Astrocyte (in vitro differentiated cells and primary cell): ENCODE results near the gene TIGD1. TPM values are rescaled to one million over a fixed set of nuclear protein-coding genes. Genes with fewer than 3 reads are reported as not detected.

ENCODE experiments used
- DNase-seq: peaks from one replicate; pipeline ENCODE4 v3.0.0-alpha.2; 2010; ENCODE audit warnings: low read depth
- FAIRE-seq: peaks from 2 replicates; lab custom pipeline; 2011; peaks lifted over from hg19 to GRCh38; lab: Jason Lieb, UNC
- H2AFZ ChIP-seq: 2 replicates; pipeline ENCODE4 v1.6.0; 2012; ENCODE audit warnings: low read depth, low read length, inconsistent platforms
- H3K27ac ChIP-seq: 2 replicates; pipeline ENCODE4 v1.5.1; 2011; ENCODE audit warnings: low read depth, low read length, inconsistent platforms
- H3K27me3 ChIP-seq: 2 replicates; pipeline ENCODE4 v1.6.0; 2011; ENCODE audit warnings: low read length, inconsistent platforms; ENCODE audit not compliant: insufficient read depth
- H3K36me3 ChIP-seq: 2 replicates; pipeline ENCODE4 v1.5.1; 2011; ENCODE audit warnings: low read length, inconsistent platforms; ENCODE audit not compliant: insufficient read depth
- H3K4me1 ChIP-seq: 2 replicates; pipeline ENCODE4 v1.5.1; 2011; ENCODE audit warnings: low read length, inconsistent platforms; ENCODE audit not compliant: insufficient read depth
- H3K4me2 ChIP-seq: 2 replicates; pipeline ENCODE4 v1.6.0; 2012; ENCODE audit warnings: low read length, inconsistent platforms
- H3K4me3 ChIP-seq: 2 replicates; pipeline ENCODE4 v1.5.1; 2011; ENCODE audit warnings: low read depth, mild to moderate bottlenecking, low read length, inconsistent platforms; ENCODE audit not compliant: insufficient read depth
- H3K79me2 ChIP-seq: 2 replicates; pipeline ENCODE4 v1.6.0; 2012; ENCODE audit warnings: mild to moderate bottlenecking, low read length, inconsistent platforms; ENCODE audit not compliant: insufficient read depth
- H3K9ac ChIP-seq: 2 replicates; pipeline ENCODE4 v1.6.0; 2012; ENCODE audit warnings: mild to moderate bottlenecking, low read length, inconsistent platforms
- H3K9me3 ChIP-seq: 2 replicates; pipeline ENCODE4 v1.5.1; 2012; ENCODE audit warnings: low read depth, mild to moderate bottlenecking, low read length, inconsistent platforms; ENCODE audit not compliant: insufficient read depth
- H4K20me1 ChIP-seq: 2 replicates; pipeline ENCODE4 v1.6.0; 2012; ENCODE audit warnings: low read length, inconsistent platforms; ENCODE audit not compliant: insufficient read depth
- H3K27ac Mint-ChIP-seq: one replicate; pipeline ENCODE4 v1.8.0; 2021; ENCODE audit warnings: mild to moderate bottlenecking, mixed read lengths; ENCODE audit not compliant: unreplicated experiment
- H3K27me3 Mint-ChIP-seq: one replicate; pipeline ENCODE4 v1.8.0; 2021; ENCODE audit warnings: low read depth, mixed read lengths; ENCODE audit not compliant: unreplicated experiment
- H3K36me3 Mint-ChIP-seq: one replicate; pipeline ENCODE4 v1.8.0; 2021; ENCODE audit warnings: low read depth, mixed read lengths; ENCODE audit not compliant: unreplicated experiment
- H3K4me1 Mint-ChIP-seq: one replicate; pipeline ENCODE4 v1.8.0; 2021; ENCODE audit warnings: low read depth, mixed read lengths; ENCODE audit not compliant: unreplicated experiment
- H3K4me3 Mint-ChIP-seq: one replicate; pipeline ENCODE4 v1.8.0; 2021; ENCODE audit warnings: mild to moderate bottlenecking, moderate library complexity, mixed read lengths; ENCODE audit not compliant: unreplicated experiment
- H3K9me3 Mint-ChIP-seq: one replicate; pipeline ENCODE4 v1.8.0; 2021; ENCODE audit warnings: mild to moderate bottlenecking, mixed read lengths; ENCODE audit not compliant: unreplicated experiment
- CTCF ChIP-seq: IDR thresholded peaks from 2 replicates; pipeline ENCODE4 v1.5.1; 2011; ENCODE audit warnings: low read depth, mild to moderate bottlenecking, inconsistent platforms, low read length, moderate library complexity; ENCODE audit not compliant: insufficient read depth
- EZH2 ChIP-seq: IDR thresholded peaks from 2 replicates; pipeline ENCODE4 v1.6.1; 2012; ENCODE audit warnings: mild to moderate bottlenecking, low read length, inconsistent platforms; ENCODE audit not compliant: insufficient read depth
- total RNA-seq: library from RNA; stranded (reverse); gene quantifications from 2 replicates; pipeline ENCODE4 v1.2.1, GENCODE V29; 2021

TIGD1 gene
- total RNA-seq, 1 donor from 2014 or later = 6.5 TPM

- no peak overlapping the region for H3K9ac ChIP-seq
- H3K27ac ChIP-seq = no peak overlapping the region
- FAIRE-seq = no peak
- H4K20me1 ChIP-seq = no peaks in the 10 kb centered on the region
- H3K27me3 Mint-ChIP-seq = no peaks in the 10 kb centered on the region
- peaks cover 3% of the 10 kb centered on the region for H3K4me1 ChIP-seq
- DNase-seq = no peak
- H2AFZ ChIP-seq = no peak overlapping the region
- H3K27me3 ChIP-seq = no peaks in the 10 kb centered on the region
- no peak overlapping the region for H3K4me3 Mint-ChIP-seq
- H3K27ac Mint-ChIP-seq = no peak overlapping the region
- H3K4me1 Mint-ChIP-seq = no peaks in the 10 kb centered on the region
- H3K36me3 ChIP-seq = peaks cover 2% of the 10 kb centered on the region
- no peak overlapping the region for H3K4me2 ChIP-seq
- H3K79me2 ChIP-seq = no peaks in the 10 kb centered on the region
- H3K36me3 Mint-ChIP-seq = peaks cover 13% of the 10 kb centered on the region
- no peak overlapping the region for H3K4me3 ChIP-seq
- H3K9me3 Mint-ChIP-seq = no peaks in the 10 kb centered on the region
- no peaks in the 10 kb centered on the region for H3K9me3 ChIP-seq
- TF ChIP-seq EZH2 (no peak), CTCF (no peak)
Observed at GRCh38 chr2:232586943-232587505, 36.7 kb upstream of the TIGD1 start.

- Histone ChIP-seq H3K4me2 (no peak overlapping the region), H3K9ac (no peak overlapping the region), H4K20me1 (no peaks in the 10 kb centered on the region), H3K36me3 (peaks cover 6% of the 10 kb centered on the region), H3K27me3 (no peaks in the 10 kb centered on the region), H3K4me1 (peaks cover 3% of the 10 kb centered on the region), H2AFZ (no peak overlapping the region), H3K9me3 (no peaks in the 10 kb centered on the region), H3K79me2 (no peaks in the 10 kb centered on the region), H3K4me3 (no peak overlapping the region), H3K27ac (no peak overlapping the region)
- Mint-ChIP-seq H3K27ac (no peak overlapping the region), H3K4me3 (no peak overlapping the region), H3K9me3 (no peaks in the 10 kb centered on the region), H3K36me3 (peaks cover 26% of the 10 kb centered on the region), H3K4me1 (no peaks in the 10 kb centered on the region), H3K27me3 (no peaks in the 10 kb centered on the region)
- FAIRE-seq = no peak
- TF ChIP-seq CTCF = no peak
- no peak for TF ChIP-seq EZH2
- DNase-seq = no peak
Observed at GRCh38 chr2:232584238-232584637, 33.9 kb upstream of the TIGD1 start.

- Histone ChIP-seq H3K9ac (no peak overlapping the region), H3K27me3 (no peaks in the 10 kb centered on the region), H2AFZ (no peak overlapping the region), H3K4me3 (no peak overlapping the region), H3K4me2 (no peak overlapping the region), H4K20me1 (no peaks in the 10 kb centered on the region), H3K36me3 (peaks cover 6% of the 10 kb centered on the region), H3K9me3 (no peaks in the 10 kb centered on the region), H3K79me2 (no peaks in the 10 kb centered on the region), H3K27ac (no peak overlapping the region), H3K4me1 (peaks cover 7% of the 10 kb centered on the region)
- no peak overlapping the region for H3K27ac Mint-ChIP-seq
- H3K9me3 Mint-ChIP-seq = no peaks in the 10 kb centered on the region
- H3K27me3 Mint-ChIP-seq = no peaks in the 10 kb centered on the region
- peaks cover 23% of the 10 kb centered on the region for H3K36me3 Mint-ChIP-seq
- DNase-seq (no peak), FAIRE-seq (no peak)
- H3K4me1 Mint-ChIP-seq = peaks cover 11% of the 10 kb centered on the region
- TF ChIP-seq CTCF (no peak), EZH2 (no peak)
- no peak overlapping the region for H3K4me3 Mint-ChIP-seq
Observed at GRCh38 chr2:232581725-232582124, 31.4 kb upstream of the TIGD1 start.
